Smooth muscle cell (in vitro differentiated cells): ENCODE data around the gene MPST. TPM values are rescaled to one million over a fixed set of nuclear protein-coding genes. Genes with fewer than 3 reads are reported as not detected.
A peak's percentile ranks its signal among the peaks of the same experiment; 100 is the strongest.

Experiments
- DNase-seq: peaks from one replicate; lab custom pipeline; 2025; ENCODE audit not compliant: unreplicated experiment; lab: John Stamatoyannopoulos, UW
- H2AFZ ChIP-seq: fragments of 200-600 bp; sonication (generic); 2 replicates; pipeline ENCODE4 v1.6.0; 2016; ENCODE audit warnings: antibody characterized with exemption, low read depth, mild to moderate bottlenecking
- H3F3A ChIP-seq: fragments of 200-600 bp; sonication (generic); 2 replicates; pipeline ENCODE4 v1.6.0; 2017; ENCODE audit warnings: antibody characterized with exemption, low read depth
- H3K27ac ChIP-seq: fragments of 200-600 bp; sonication (generic); 2 replicates; pipeline ENCODE4 v1.5.1; 2016; ENCODE audit warnings: low read depth, mild to moderate bottlenecking
- H3K27me3 ChIP-seq: fragments of 200-600 bp; sonication (generic); 2 replicates; pipeline ENCODE4 v1.6.1; 2016; ENCODE audit warnings: low read depth, mild to moderate bottlenecking
- H3K36me3 ChIP-seq: fragments of 200-600 bp; sonication (generic); 2 replicates; pipeline ENCODE4 v1.5.1; 2016; ENCODE audit warnings: low read depth
- H3K4me1 ChIP-seq: fragments of 200-600 bp; sonication (generic); 2 replicates; pipeline ENCODE4 v1.5.1; 2016; ENCODE audit warnings: low read depth
- H3K4me2 ChIP-seq: fragments of 200-600 bp; sonication (generic); 2 replicates; pipeline ENCODE4 v1.6.0; 2016; ENCODE audit warnings: mild to moderate bottlenecking
- H3K4me3 ChIP-seq: fragments of 200-600 bp; sonication (generic); 2 replicates; pipeline ENCODE4 v1.5.1; 2016; ENCODE audit warnings: mild to moderate bottlenecking
- H3K79me2 ChIP-seq: fragments of 200-600 bp; sonication (generic); 2 replicates; pipeline ENCODE4 v1.6.0; 2016; ENCODE audit warnings: low read depth, mild to moderate bottlenecking
- H3K9ac ChIP-seq: fragments of 200-600 bp; sonication (generic); 2 replicates; pipeline ENCODE4 v1.6.0; 2016; ENCODE audit warnings: low read depth
- H3K9me3 ChIP-seq: fragments of 200-600 bp; sonication (generic); replicated peaks from 2 replicates; pipeline ENCODE4 v1.5.1; 2016; ENCODE audit warnings: low read depth
- H4K20me1 ChIP-seq: fragments of 200-600 bp; sonication (generic); 2 replicates; pipeline ENCODE4 v1.6.0; 2016; ENCODE audit warnings: low read depth
- WGBS: methylation state at CpG from one replicate; pipeline ENCODE4 v1.1.7; 2016; ENCODE audit warnings: low lambda C conversion rate; 5-methylcytosine and 5-hydroxymethylcytosine counted together
- polyA plus RNA-seq: library from polyadenylated mRNA; unstranded; fragments of >200 nt; fragmentation: Nextera tagmentation; extraction: Ambion mirVana; gene quantifications from 2 replicates; pipeline ENCODE4 v1.2.1, GENCODE V29; 2016
- total RNA-seq: library from RNA; depleted of rRNA; stranded (reverse); fragments of >200 nt; gene quantifications from 2 replicates; pipeline ENCODE4 v1.2.3, GENCODE V29; 2014
- TF ChIP-seq, protein P1 (sequence below): fragments of 200-600 bp; sonication (generic); IDR thresholded peaks from 2 replicates; pipeline ENCODE4 v1.5.1; 2017; ENCODE audit warnings: borderline replicate concordance, mild to moderate bottlenecking, antibody characterized with exemption; ENCODE audit not compliant: insufficient read depth, poor library complexity, severe bottlenecking

MPST gene
- total and polyA plus RNA-seq, 2 experiments from 2014 or later, result 49.9 to 119 TPM

DNA sequence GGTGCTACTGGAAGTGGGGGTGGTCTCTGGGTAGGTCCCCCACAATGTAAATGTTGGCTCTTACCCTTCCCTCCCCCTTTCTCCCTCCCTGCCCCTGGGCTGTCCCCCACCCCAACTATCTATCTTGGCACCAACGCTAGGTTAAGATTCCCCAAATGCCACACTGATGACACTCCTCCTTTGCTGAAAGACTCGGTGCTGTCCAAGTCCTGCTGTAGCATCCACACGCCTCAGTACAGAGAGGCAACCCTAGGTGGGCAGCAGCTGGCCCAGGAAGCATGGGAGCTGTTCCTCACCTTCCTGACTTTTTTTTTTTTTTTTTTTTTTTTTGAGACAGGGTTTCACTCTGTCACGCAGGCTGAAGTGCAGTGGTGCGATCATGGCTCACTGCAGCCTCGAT is 28.6 kb downstream of the MPST start:
- peaks cover 6% of the 10 kb centered on the region for H3K4me1 ChIP-seq
- H3K9ac ChIP-seq, result no peak overlapping the region
- TF ChIP-seq, protein P1, sequence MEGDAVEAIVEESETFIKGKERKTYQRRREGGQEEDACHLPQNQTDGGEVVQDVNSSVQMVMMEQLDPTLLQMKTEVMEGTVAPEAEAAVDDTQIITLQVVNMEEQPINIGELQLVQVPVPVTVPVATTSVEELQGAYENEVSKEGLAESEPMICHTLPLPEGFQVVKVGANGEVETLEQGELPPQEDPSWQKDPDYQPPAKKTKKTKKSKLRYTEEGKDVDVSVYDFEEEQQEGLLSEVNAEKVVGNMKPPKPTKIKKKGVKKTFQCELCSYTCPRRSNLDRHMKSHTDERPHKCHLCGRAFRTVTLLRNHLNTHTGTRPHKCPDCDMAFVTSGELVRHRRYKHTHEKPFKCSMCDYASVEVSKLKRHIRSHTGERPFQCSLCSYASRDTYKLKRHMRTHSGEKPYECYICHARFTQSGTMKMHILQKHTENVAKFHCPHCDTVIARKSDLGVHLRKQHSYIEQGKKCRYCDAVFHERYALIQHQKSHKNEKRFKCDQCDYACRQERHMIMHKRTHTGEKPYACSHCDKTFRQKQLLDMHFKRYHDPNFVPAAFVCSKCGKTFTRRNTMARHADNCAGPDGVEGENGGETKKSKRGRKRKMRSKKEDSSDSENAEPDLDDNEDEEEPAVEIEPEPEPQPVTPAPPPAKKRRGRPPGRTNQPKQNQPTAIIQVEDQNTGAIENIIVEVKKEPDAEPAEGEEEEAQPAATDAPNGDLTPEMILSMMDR, result no peak
- no peaks in the 10 kb centered on the region for H3F3A ChIP-seq
- WGBS, result 72% methylated on average over 6 of the region's 6 CpGs
- no peak overlapping the region for H3K4me3 ChIP-seq
- H3K4me2 ChIP-seq, result no peak overlapping the region
- H4K20me1 ChIP-seq, result no peaks in the 10 kb centered on the region
- no peak overlapping the region for H2AFZ ChIP-seq
- no peak for DNase-seq
- no peak overlapping the region for H3K27ac ChIP-seq
- H3K9me3 ChIP-seq, result no peaks in the 10 kb centered on the region
- H3K79me2 ChIP-seq, result no peaks in the 10 kb centered on the region
- H3K36me3 ChIP-seq, result no peaks in the 10 kb centered on the region
- H3K27me3 ChIP-seq, result no peaks in the 10 kb centered on the region

DNA sequence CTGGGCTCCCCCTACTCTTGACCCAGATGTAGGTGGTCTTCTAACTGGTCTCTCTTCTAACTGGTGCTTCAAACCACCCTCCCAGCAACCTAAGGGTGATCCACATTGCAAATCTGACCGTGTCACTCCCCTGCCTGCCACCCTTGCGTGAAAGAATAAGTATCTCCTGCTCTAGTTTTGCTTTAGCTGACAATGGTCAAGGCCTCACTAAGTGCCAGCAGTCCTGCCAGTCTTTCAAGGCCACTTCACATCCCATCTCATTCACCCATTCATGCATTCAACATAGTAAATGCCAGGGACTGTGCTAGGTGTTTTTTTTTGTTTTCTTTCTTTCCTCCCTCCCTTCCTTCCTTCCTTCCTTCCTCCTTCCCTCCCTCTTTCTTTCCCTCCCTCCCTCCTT is 29.7 kb downstream of the MPST start:
- TF ChIP-seq, protein P1, result no peak
- Histone ChIP-seq H3K27ac (no peak overlapping the region), H3K4me3 (no peak overlapping the region), H3K9ac (no peak overlapping the region), H3K4me2 (no peak overlapping the region), H3K79me2 (no peaks in the 10 kb centered on the region), H3K9me3 (no peaks in the 10 kb centered on the region), H3K36me3 (no peaks in the 10 kb centered on the region), H3K4me1 (peaks cover 6% of the 10 kb centered on the region), H3F3A (no peaks in the 10 kb centered on the region), H2AFZ (no peak overlapping the region), H4K20me1 (no peaks in the 10 kb centered on the region), H3K27me3 (no peaks in the 10 kb centered on the region)
- WGBS, result 89% methylated on average over 2 of the region's 2 CpGs
- DNase-seq, result no peak

DNA sequence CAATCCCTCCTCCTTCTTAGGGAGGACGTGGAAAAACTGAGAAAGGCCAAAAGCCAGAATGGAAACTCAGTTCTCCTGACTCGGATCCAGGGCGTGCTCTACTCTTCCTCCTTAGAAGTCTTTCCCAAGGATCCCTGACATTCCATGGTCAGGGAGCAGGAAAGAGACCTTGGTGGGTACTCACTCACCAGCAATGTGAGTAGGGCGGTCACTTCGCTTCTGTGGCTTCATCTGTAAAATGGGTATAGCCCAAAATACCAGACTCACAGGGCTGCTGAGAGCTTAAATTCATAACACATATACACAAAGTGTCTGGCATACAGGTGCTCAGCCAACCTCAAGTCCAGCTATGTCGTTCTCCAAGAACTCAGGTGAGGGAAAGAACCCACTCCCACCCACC is 31.4 kb downstream of the MPST start:
- Histone ChIP-seq H3K27me3 (no peaks in the 10 kb centered on the region), H3K79me2 (no peaks in the 10 kb centered on the region), H3K9ac (no peak overlapping the region), H3K9me3 (no peaks in the 10 kb centered on the region), H3K36me3 (no peaks in the 10 kb centered on the region), H2AFZ (no peak overlapping the region), H3K4me2 (peak overlapping the region; percentile 94), H4K20me1 (no peaks in the 10 kb centered on the region), H3K4me3 (no peak overlapping the region), H3K4me1 (peaks cover 6% of the 10 kb centered on the region), H3F3A (no peaks in the 10 kb centered on the region), H3K27ac (no peak overlapping the region)
- TF ChIP-seq, protein P1, result no peak
- 90% methylated on average over 6 of the region's 6 CpGs for WGBS
- no peak for DNase-seq

DNA sequence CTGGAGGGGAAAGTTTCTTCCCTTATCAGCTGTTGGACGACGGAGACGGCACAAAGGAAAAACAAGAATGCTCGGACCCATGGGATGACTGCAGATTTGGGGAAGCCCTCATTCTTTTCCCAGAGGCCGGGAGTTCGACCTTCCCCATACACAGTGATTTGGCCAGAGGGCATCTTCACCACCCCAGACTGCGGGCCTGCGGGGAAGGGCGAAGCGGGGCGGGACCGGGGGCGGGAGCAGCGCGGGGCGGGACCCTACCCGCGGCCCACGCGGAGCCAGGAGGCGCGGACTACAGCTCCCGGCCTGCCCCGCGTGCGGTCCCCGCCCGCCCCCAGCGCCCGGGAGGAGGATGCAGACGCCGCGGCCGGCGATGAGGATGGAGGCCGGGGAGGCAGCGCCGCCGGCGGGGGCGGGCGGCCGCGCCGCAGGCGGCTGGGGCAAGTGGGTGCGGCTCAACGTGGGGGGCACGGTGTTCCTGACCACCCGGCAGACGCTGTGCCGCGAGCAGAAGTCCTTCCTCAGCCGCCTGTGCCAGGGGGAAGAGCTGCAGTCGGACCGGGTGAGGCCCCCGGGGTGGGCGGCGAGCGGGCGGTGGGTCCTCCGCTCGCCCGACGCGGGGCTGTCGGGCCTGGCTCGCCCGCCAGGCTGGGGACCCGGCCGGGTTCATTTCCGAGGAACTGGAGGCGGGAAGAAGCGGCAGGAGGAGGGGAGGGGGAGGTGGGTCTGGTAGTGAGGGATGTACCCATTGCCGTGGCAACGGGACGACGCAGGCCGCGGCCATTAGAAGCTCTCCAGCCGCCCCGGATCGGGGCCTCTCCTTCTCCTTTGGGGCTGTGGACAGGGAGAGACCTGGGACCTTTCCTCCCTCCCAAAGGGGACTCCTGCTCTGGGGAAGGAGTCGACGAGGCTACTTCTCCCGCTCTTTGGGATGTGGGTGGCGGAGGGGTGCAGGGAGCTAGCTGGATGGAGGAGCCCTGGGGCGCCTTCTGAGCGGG is 32.1 kb downstream of the MPST start, which contains the start of gene KCTD17:
Gene KCTD17 (plus strand): TSS at position 352 of the 995 bp plus-strand sequence. CDS start 19 bp downstream, at position 371.
- DNase-seq, result peak; percentile 24
- Histone ChIP-seq H4K20me1 (no peaks in the 10 kb centered on the region), H3K4me3 (peak within 1 kb of the TSS; percentile 94), H3K4me1 (peaks cover 6% of the 10 kb centered on the region), H3K79me2 (no peaks in the 10 kb centered on the region), H2AFZ (peak within 1 kb of the TSS; percentile 81), H3F3A (no peaks in the 10 kb centered on the region), H3K27me3 (no peaks in the 10 kb centered on the region), H3K4me2 (peak within 1 kb of the TSS; percentile 94), H3K9me3 (no peaks in the 10 kb centered on the region), H3K9ac (peak within 1 kb of the TSS; percentile 66), H3K36me3 (no peaks in the 10 kb centered on the region), H3K27ac (no peak within 1 kb of the TSS)
- 6% methylated on average over 18 of the region's 89 CpGs for WGBS
- TF ChIP-seq, protein P1, result no peak
